GM13977 (cell line): ENCODE measurements around the gene FAR1.
"Not testable (repeated sequence)": the region's sequence is repeated elsewhere in the genome, so short reads cannot be mapped to it uniquely, and the experiment has no call there.

ENCODE experiments used
- DNase-seq: peaks from one replicate; pipeline ENCODE4 v3.0.0; 2012; ENCODE audit warnings: low spot score
- in situ Hi-C: fragments of 300-500 bp; cut with MboI; formaldehyde crosslinking; loops from one replicate; pipeline ENCODE4 v1.12.0; 2022; ENCODE audit warnings: low sequenced_read_pairs, low pct_unique_long_range_greater_than_20kb, mixed read lengths, inconsistent platforms; ENCODE audit not compliant: unreplicated experiment
- TF ChIP-seq, protein P1 (sequence below): IDR thresholded peaks from 2 replicates; pipeline ENCODE4 v1.5.1; 2012; ENCODE audit warnings: mild to moderate bottlenecking, control low read depth; ENCODE audit not compliant: insufficient read depth; ENCODE audit errors: extremely low read depth, missing control alignments

The FAR1 gene, protein sequence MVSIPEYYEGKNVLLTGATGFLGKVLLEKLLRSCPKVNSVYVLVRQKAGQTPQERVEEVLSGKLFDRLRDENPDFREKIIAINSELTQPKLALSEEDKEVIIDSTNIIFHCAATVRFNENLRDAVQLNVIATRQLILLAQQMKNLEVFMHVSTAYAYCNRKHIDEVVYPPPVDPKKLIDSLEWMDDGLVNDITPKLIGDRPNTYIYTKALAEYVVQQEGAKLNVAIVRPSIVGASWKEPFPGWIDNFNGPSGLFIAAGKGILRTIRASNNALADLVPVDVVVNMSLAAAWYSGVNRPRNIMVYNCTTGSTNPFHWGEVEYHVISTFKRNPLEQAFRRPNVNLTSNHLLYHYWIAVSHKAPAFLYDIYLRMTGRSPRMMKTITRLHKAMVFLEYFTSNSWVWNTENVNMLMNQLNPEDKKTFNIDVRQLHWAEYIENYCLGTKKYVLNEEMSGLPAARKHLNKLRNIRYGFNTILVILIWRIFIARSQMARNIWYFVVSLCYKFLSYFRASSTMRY

GRCh38 chr11:13668102-13668956 lies at the start of gene FAR1:
Gene FAR1, plus strand, starts transcription at chr11:13668668. Its CDS starts 26,098 bp downstream, at chr11:13694766.
- peak; percentile 98 for DNase-seq
- in situ Hi-C loops: no loop called here
- TF ChIP-seq, protein P1, sequence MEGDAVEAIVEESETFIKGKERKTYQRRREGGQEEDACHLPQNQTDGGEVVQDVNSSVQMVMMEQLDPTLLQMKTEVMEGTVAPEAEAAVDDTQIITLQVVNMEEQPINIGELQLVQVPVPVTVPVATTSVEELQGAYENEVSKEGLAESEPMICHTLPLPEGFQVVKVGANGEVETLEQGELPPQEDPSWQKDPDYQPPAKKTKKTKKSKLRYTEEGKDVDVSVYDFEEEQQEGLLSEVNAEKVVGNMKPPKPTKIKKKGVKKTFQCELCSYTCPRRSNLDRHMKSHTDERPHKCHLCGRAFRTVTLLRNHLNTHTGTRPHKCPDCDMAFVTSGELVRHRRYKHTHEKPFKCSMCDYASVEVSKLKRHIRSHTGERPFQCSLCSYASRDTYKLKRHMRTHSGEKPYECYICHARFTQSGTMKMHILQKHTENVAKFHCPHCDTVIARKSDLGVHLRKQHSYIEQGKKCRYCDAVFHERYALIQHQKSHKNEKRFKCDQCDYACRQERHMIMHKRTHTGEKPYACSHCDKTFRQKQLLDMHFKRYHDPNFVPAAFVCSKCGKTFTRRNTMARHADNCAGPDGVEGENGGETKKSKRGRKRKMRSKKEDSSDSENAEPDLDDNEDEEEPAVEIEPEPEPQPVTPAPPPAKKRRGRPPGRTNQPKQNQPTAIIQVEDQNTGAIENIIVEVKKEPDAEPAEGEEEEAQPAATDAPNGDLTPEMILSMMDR: peak; percentile 74

- in situ Hi-C loops: no loop called here
- TF ChIP-seq, protein P1: no peak
- no peak for DNase-seq
Measured at GRCh38 chr11:13620063-13620462, 48.4 kb upstream of the FAR1 start.

GRCh38 chr11:13626818-13627217 lies 41.6 kb upstream of the FAR1 start:
- DNase-seq, in situ Hi-C loops: not testable (repeated sequence)

DNA sequence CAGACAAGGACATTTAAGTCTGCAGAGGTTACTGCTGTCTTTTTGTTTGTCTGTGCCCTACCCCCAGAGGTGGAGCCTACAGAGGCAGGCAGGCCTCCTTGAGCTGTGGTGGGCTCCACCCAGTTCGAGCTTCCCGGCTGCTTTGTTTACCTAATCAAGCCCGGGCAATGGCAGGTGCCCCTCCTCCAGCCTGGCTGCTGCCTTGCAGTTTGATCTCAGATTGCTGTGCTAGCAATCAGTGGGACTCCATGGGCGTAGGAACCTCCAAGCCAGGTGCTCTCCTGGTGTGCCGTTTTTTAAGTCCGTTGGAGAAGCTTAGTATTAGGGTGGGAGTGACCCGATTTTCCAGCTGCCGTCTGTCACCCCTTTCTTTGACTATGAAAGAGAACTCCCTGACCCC lies 39.8 kb upstream of the FAR1 start:
- in situ Hi-C loops, DNase-seq: not testable (repeated sequence)

GRCh38 chr11:13629779-13630178 lies 38.7 kb upstream of the FAR1 start:
- in situ Hi-C loops: no loop called here
- DNase-seq: no peak
- TF ChIP-seq, protein P1: no peak

GRCh38 chr11:13635290-13635689 lies 33.2 kb upstream of the FAR1 start:
- TF ChIP-seq, protein P1: no peak
- DNase-seq: no peak
- in situ Hi-C loops: no loop called here

- in situ Hi-C loops: no loop called here
- DNase-seq: no peak
Measured at GRCh38 chr11:13635804-13636203, 32.7 kb upstream of the FAR1 start.

More at GRCh38 chr11:13635804-13636203, 32.7 kb upstream of the FAR1 start:
- TF ChIP-seq, protein P1: no peak
